ENCODE data around the gene HNF1A.

DNA sequence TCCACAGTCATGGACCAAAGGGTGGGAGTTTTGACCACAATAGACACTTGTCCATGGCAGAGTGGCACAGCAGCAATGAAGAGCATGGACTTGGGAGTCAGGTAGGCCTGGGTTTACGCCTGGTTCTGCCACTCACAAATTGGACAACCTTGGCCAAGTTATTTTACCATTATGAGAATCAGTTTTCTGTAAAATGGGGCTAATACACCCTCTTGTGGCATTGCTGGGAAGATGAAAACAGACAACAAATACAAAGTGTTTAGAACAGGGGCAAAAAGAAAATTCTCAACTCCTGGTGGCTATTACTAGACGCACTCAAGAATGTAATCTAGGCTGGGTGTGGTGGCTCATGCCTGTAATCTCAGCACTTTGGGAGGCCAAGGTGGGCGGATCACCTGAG lies 35.4 kb downstream of the HNF1A start:
- TF ChIP-seq, protein P1, sequence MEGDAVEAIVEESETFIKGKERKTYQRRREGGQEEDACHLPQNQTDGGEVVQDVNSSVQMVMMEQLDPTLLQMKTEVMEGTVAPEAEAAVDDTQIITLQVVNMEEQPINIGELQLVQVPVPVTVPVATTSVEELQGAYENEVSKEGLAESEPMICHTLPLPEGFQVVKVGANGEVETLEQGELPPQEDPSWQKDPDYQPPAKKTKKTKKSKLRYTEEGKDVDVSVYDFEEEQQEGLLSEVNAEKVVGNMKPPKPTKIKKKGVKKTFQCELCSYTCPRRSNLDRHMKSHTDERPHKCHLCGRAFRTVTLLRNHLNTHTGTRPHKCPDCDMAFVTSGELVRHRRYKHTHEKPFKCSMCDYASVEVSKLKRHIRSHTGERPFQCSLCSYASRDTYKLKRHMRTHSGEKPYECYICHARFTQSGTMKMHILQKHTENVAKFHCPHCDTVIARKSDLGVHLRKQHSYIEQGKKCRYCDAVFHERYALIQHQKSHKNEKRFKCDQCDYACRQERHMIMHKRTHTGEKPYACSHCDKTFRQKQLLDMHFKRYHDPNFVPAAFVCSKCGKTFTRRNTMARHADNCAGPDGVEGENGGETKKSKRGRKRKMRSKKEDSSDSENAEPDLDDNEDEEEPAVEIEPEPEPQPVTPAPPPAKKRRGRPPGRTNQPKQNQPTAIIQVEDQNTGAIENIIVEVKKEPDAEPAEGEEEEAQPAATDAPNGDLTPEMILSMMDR (IDR thresholded peaks at IDR 0.05) = no peak
- TF ChIP-seq POLR2A (IDR thresholded peaks at IDR 0.05) = no peak
